GM12878 (cell line): ENCODE results near the gene OSGEP. TPM values are rescaled to one million over a fixed set of nuclear protein-coding genes. Genes with fewer than 3 reads are reported as not detected.

Experiments used
- CBFB ChIP-seq: IDR thresholded peaks from 2 replicates; pipeline ENCODE4 v1.6.1; 2016; ENCODE audit warnings: antibody characterized with exemption, low read depth
- CBX3 ChIP-seq: fragments of 200-600 bp; sonication (generic); IDR thresholded peaks from 2 replicates; pipeline ENCODE4 v1.6.1; 2016; ENCODE audit warnings: low read depth, borderline replicate concordance
- CHD2 ChIP-seq: IDR thresholded peaks from 2 replicates; pipeline ENCODE4 v1.6.1; 2011; ENCODE audit warnings: low read depth, low read length, improper control_type of control experiment, borderline replicate concordance
- HDAC6 ChIP-seq: fragments of 200-600 bp; sonication (generic); IDR thresholded peaks from one replicate; pipeline ENCODE4 v1.8.0; 2017; ENCODE audit warnings: antibody characterized with exemption; ENCODE audit not compliant: unreplicated experiment
- IKZF1 ChIP-seq: fragments of 450-650 bp; conservative IDR thresholded peaks from 2 replicates; pipeline ENCODE4 v1.6.1; 2017; ENCODE audit warnings: antibody characterized with exemption, mild to moderate bottlenecking
- KLF5 ChIP-seq: fragments of 450-650 bp; IDR thresholded peaks from 2 replicates; pipeline ENCODE4 v1.6.1; 2014; ENCODE audit warnings: mild to moderate bottlenecking; ENCODE audit not compliant: partially characterized antibody
- MAX ChIP-seq: IDR thresholded peaks from 2 replicates; pipeline ENCODE4 v1.6.1; 2012; ENCODE audit warnings: low read depth, low read length, improper control_type of control experiment
- MEF2A ChIP-seq: IDR thresholded peaks from 2 replicates; pipeline ENCODE4 v1.6.1; 2011; ENCODE audit warnings: low read depth, mild to moderate bottlenecking, low read length, moderate library complexity; ENCODE audit not compliant: insufficient read depth
- MEF2B ChIP-seq: fragments of 450-650 bp; IDR thresholded peaks from 2 replicates; pipeline ENCODE4 v1.6.1; 2018; ENCODE audit warnings: mild to moderate bottlenecking, moderate library complexity; ENCODE audit not compliant: partially characterized antibody, poor library complexity, severe bottlenecking
- NFXL1 ChIP-seq: fragments of 450-650 bp; IDR thresholded peaks from 2 replicates; pipeline ENCODE4 v1.6.1; 2017; ENCODE audit warnings: antibody characterized with exemption, mild to moderate bottlenecking, borderline replicate concordance
- NKRF ChIP-seq: fragments of 450-650 bp; conservative IDR thresholded peaks from 2 replicates; pipeline ENCODE4 v1.6.1; 2017; ENCODE audit warnings: mild to moderate bottlenecking, moderate library complexity
- NRF1 ChIP-seq: conservative IDR thresholded peaks from 2 replicates; pipeline ENCODE4 v1.6.1; 2011; ENCODE audit warnings: mild to moderate bottlenecking, low read depth, low read length, improper control_type of control experiment
- PAX5 ChIP-seq: IDR thresholded peaks from 2 replicates; pipeline ENCODE4 v1.6.1; 2011; ENCODE audit warnings: low read depth, low read length, borderline replicate concordance
- WRNIP1 ChIP-seq: IDR thresholded peaks from 2 replicates; pipeline ENCODE4 v1.6.1; 2011; ENCODE audit warnings: low read depth, low read length, improper control_type of control experiment, borderline replicate concordance
- ZBTB33 ChIP-seq: fragments of 450-650 bp; IDR thresholded peaks from 2 replicates; pipeline ENCODE4 v1.6.1; 2017; ENCODE audit warnings: mild to moderate bottlenecking
- ZNF217 ChIP-seq: fragments of 450-650 bp; IDR thresholded peaks from 2 replicates; pipeline ENCODE4 v1.6.1; 2017; ENCODE audit warnings: antibody characterized with exemption, mild to moderate bottlenecking
- ZNF592 ChIP-seq: fragments of 450-650 bp; IDR thresholded peaks from 2 replicates; pipeline ENCODE4 v1.6.1; 2017; ENCODE audit warnings: mild to moderate bottlenecking, moderate library complexity
- ZSCAN29 ChIP-seq: fragments of 450-650 bp; IDR thresholded peaks from 2 replicates; pipeline ENCODE4 v1.6.1; 2017; ENCODE audit warnings: mild to moderate bottlenecking, moderate library complexity
- polyA plus RNA-seq, 11 experiments: library from polyadenylated mRNA; depleted of rRNA in 4 of 11; unstranded in 6 of 11; stranded (reverse) in 5 of 11; fragments of >200 nt; fragmentation: Nextera tagmentation in 4 of 11; fragmentation: Illumina TruSeq in 1 of 11; extraction: Ambion mirVana in 4 of 11; extraction: Trizol in 1 of 11; gene quantifications; 1 replicate in 1 of 11; 2 replicates in 10 of 11; pipeline versions ENCODE4 v1.2.1 to v1.2.3, GENCODE V29; 2011 to 2016; ENCODE audit warnings: inconsistent platforms in 2 of 11, missing spikeins in 2 of 11, low read depth in 1 of 11
- total RNA-seq, 4 experiments: library from RNA; depleted of rRNA in 3 of 4; stranded (reverse); fragments of >200 nt in 3 of 4; fragmentation: Illumina TruSeq in 1 of 4; extraction: Trizol in 1 of 4; gene quantifications; 2 replicates each; pipeline versions ENCODE4 v1.2.1 to v1.2.3, GENCODE V29; 2013 to 2021

Gene OSGEP
- total and polyA plus RNA-seq, 10 of the 15 experiments (the other 5 are each of a cell fraction or from before 2014, with no cell fraction given), result 47.8 to 88.9 (median 52.8) TPM

GRCh38 chr14:20461225-20462141 is 6.9 kb upstream of the OSGEP start, which contains the start of gene PIP4P1 (continued):
- TF ChIP-seq KLF5, result peak; percentile 63
- TF ChIP-seq CBFB, result no peak
- TF ChIP-seq MEF2B, result peak; percentile 86
- TF ChIP-seq PAX5, result no peak; the same call in 1 of the 2 replicates
- no peak for TF ChIP-seq ZBTB33
- no peak for TF ChIP-seq WRNIP1
- TF ChIP-seq CBX3, result no peak
- no peak for TF ChIP-seq ZNF217
- no peak for TF ChIP-seq MEF2A
- TF ChIP-seq ZNF592, result no peak
- TF ChIP-seq NFXL1, result no peak
- peak; percentile 100 for TF ChIP-seq MAX
- TF ChIP-seq HDAC6, result no peak
- TF ChIP-seq NRF1, result peak; percentile 56
- peak; percentile 88 for TF ChIP-seq IKZF1
- TF ChIP-seq NKRF, result peak; percentile 77; the same call in 1 of the 2 replicates
- TF ChIP-seq ZSCAN29, result peak; percentile 30; the same call in 1 of the 2 replicates
- peak; percentile 92; the same call in 1 of the 2 replicates for TF ChIP-seq CHD2
